Suprapubic skin (tissue), 4 donors: ENCODE data around the gene KCNG4. TPM values are rescaled to one million over a fixed set of nuclear protein-coding genes. Genes with fewer than 3 reads are reported as not detected.
A peak's percentile ranks its signal among the peaks of the same experiment; 100 is the strongest.

Source experiments
- DNase-seq, 2 donors: peaks; one replicate each; pipeline ENCODE4 v3.0.0-alpha.2; 2019; ENCODE audit warnings: low spot score in 2 of 2
- H3K27ac ChIP-seq: fragments of 200-600 bp; sonication (generic); one replicate; pipeline ENCODE4 v1.5.1; 2019
- H3K27me3 ChIP-seq: fragments of 200-600 bp; sonication (generic); one replicate; pipeline ENCODE4 v1.5.1; 2019
- H3K36me3 ChIP-seq: fragments of 200-600 bp; sonication (generic); one replicate; pipeline ENCODE4 v1.5.1; 2019
- H3K4me1 ChIP-seq: fragments of 200-600 bp; sonication (generic); one replicate; pipeline ENCODE4 v1.5.1; 2019
- H3K4me3 ChIP-seq: fragments of 200-600 bp; sonication (generic); one replicate; pipeline ENCODE4 v1.5.1; 2019; ENCODE audit warnings: mild to moderate bottlenecking
- H3K9me3 ChIP-seq: fragments of 200-600 bp; sonication (generic); one replicate; pipeline ENCODE4 v1.5.1; 2019
- CTCF ChIP-seq, 2 donors: fragments of 200-600 bp in 1 of 2; fragments of 450-650 bp in 1 of 2; sonication (generic) in 1 of 2; IDR thresholded peaks; one replicate each; pipeline ENCODE4 v1.5.1; 2016 to 2019; ENCODE audit warnings: antibody characterized with exemption in 2 of 2, mild to moderate bottlenecking in 1 of 2, moderate library complexity in 1 of 2
- EP300 ChIP-seq: sonication (generic); formaldehyde crosslinking; IDR thresholded peaks from one replicate; pipeline ENCODE4 v1.6.1; 2017; ENCODE audit warnings: antibody characterized with exemption
- POLR2A ChIP-seq, 2 donors: fragments of 450-650 bp; IDR thresholded peaks; one replicate each; pipeline ENCODE4 v1.6.1; 2017; ENCODE audit warnings: antibody characterized with exemption in 2 of 2, mild to moderate bottlenecking in 2 of 2, moderate library complexity in 2 of 2
- POLR2AphosphoS5 ChIP-seq, 3 donors: sonication (generic); formaldehyde crosslinking; IDR thresholded peaks; one replicate each; pipeline ENCODE4 v1.6.1; 2017; ENCODE audit warnings: antibody characterized with exemption in 3 of 3
- WGBS: methylation state at CpG from one replicate; pipeline ENCODE4 v1.1.5; 2018; 5-methylcytosine and 5-hydroxymethylcytosine counted together
- total RNA-seq, 4 donors: library from RNA; depleted of rRNA; stranded (reverse); fragments of >200 nt; gene quantifications; one replicate each; pipeline ENCODE4 v1.1.0, GENCODE V29; 2016

The KCNG4 gene
- total RNA-seq, 4 donors from 2014 or later: not detected

- Histone ChIP-seq H3K27ac (peak overlapping the region; percentile 35), H3K4me1 (peaks cover 15% of the 10 kb centered on the region), H3K4me3 (no peak overlapping the region), H3K36me3 (no peaks in the 10 kb centered on the region), H3K27me3 (no peaks in the 10 kb centered on the region), H3K9me3 (no peaks in the 10 kb centered on the region)
- TF ChIP-seq EP300: no peak
- TF ChIP-seq CTCF (IDR thresholded peaks at IDR 0.05): no peak
- TF ChIP-seq POLR2AphosphoS5 (IDR thresholded peaks at IDR 0.05): no peak
- no peak for TF ChIP-seq POLR2A (IDR thresholded peaks at IDR 0.05)
- no peak for DNase-seq
- 79% methylated on average over 24 of the region's 24 CpGs for WGBS
Measured at GRCh38 chr16:84283314-84284153, 43.7 kb upstream of the KCNG4 start.

GRCh38 chr16:84282533-84282932 lies 42.7 kb upstream of the KCNG4 start:
- TF ChIP-seq CTCF (IDR thresholded peaks at IDR 0.05): no peak
- Histone ChIP-seq H3K27ac (no peak overlapping the region), H3K9me3 (no peaks in the 10 kb centered on the region), H3K4me3 (no peak overlapping the region), H3K36me3 (no peaks in the 10 kb centered on the region), H3K4me1 (peaks cover 15% of the 10 kb centered on the region), H3K27me3 (no peaks in the 10 kb centered on the region)
- DNase-seq: no peak
- 85% methylated on average over 6 of the region's 6 CpGs for WGBS

- Histone ChIP-seq H3K4me3 (no peak overlapping the region), H3K4me1 (peaks cover 15% of the 10 kb centered on the region), H3K27ac (no peak overlapping the region), H3K36me3 (no peaks in the 10 kb centered on the region), H3K27me3 (no peaks in the 10 kb centered on the region), H3K9me3 (no peaks in the 10 kb centered on the region)
- TF ChIP-seq EP300 (no peak), POLR2A (IDR thresholded peaks at IDR 0.05) (no peak), POLR2AphosphoS5 (IDR thresholded peaks at IDR 0.05) (no peak), CTCF (IDR thresholded peaks at IDR 0.05) (no peak)
- 94% methylated on average over 3 of the region's 3 CpGs for WGBS
- DNase-seq: no peak
Measured at GRCh38 chr16:84281074-84281473, 41.3 kb upstream of the KCNG4 start.

- TF ChIP-seq EP300: no peak
- TF ChIP-seq CTCF (IDR thresholded peaks at IDR 0.05): no peak
- no peak for TF ChIP-seq POLR2AphosphoS5 (IDR thresholded peaks at IDR 0.05)
- TF ChIP-seq POLR2A (IDR thresholded peaks at IDR 0.05): no peak
- peaks cover 12% of the 10 kb centered on the region for H3K4me1 ChIP-seq
- DNase-seq: no peak
- no peaks in the 10 kb centered on the region for H3K9me3 ChIP-seq
- no peaks in the 10 kb centered on the region for H3K27me3 ChIP-seq
- no peak overlapping the region for H3K27ac ChIP-seq
- H3K4me3 ChIP-seq: no peak overlapping the region
- no peaks in the 10 kb centered on the region for H3K36me3 ChIP-seq
- 90% methylated on average over 12 of the region's 12 CpGs for WGBS
Measured at GRCh38 chr16:84279881-84280280, 40.1 kb upstream of the KCNG4 start.

GRCh38 chr16:84278968-84279367 lies 39.2 kb upstream of the KCNG4 start:
- H3K9me3 ChIP-seq: no peaks in the 10 kb centered on the region
- TF ChIP-seq POLR2AphosphoS5 (IDR thresholded peaks at IDR 0.05) (no peak), EP300 (no peak), CTCF (IDR thresholded peaks at IDR 0.05) (no peak), POLR2A (IDR thresholded peaks at IDR 0.05) (no peak)
- DNase-seq: no peak
- 76% methylated on average over 6 of the region's 6 CpGs for WGBS
- no peak overlapping the region for H3K27ac ChIP-seq
- H3K4me3 ChIP-seq: no peak overlapping the region
- H3K27me3 ChIP-seq: no peaks in the 10 kb centered on the region
- H3K36me3 ChIP-seq: no peaks in the 10 kb centered on the region
- H3K4me1 ChIP-seq: peaks cover 3% of the 10 kb centered on the region
